Body of pancreas (tissue), 4 donors: Measurements from ENCODE around the gene ADGRV1. TPM values are rescaled to one million over a fixed set of nuclear protein-coding genes. Genes with fewer than 3 reads are reported as not detected.

Source experiments
- ATAC-seq: fragments of 150-250 bp; one replicate; pipeline ENCODE4 v1.9.1; 2016
- DNase-seq, 4 donors: peaks; one replicate each; pipeline ENCODE4 v3.0.0-alpha.2; 2019
- H3K27ac ChIP-seq, 4 donors: fragments of 200-600 bp; sonication (generic); 1 replicate in 3 of 4; 2 replicates in 1 of 4; pipeline versions ENCODE4 v1.5.1 to v1.6.1; 2016 to 2019; ENCODE audit warnings: mild to moderate bottlenecking in 1 of 4, mixed read lengths in 1 of 4, moderate library complexity in 1 of 4
- H3K27me3 ChIP-seq, 2 donors: fragments of 200-600 bp; sonication (generic); one replicate each; pipeline ENCODE4 v1.6.0; 2016; ENCODE audit warnings: mild to moderate bottlenecking in 1 of 2
- H3K36me3 ChIP-seq, 2 donors: fragments of 200-600 bp; sonication (generic); replicated peaks in 1 of 2; 2 replicates each; pipeline ENCODE4 v1.5.1; 2016; ENCODE audit warnings: low read depth in 2 of 2; ENCODE audit not compliant: insufficient read depth in 1 of 2
- H3K4me1 ChIP-seq: fragments of 200-600 bp; sonication (generic); one replicate; pipeline ENCODE4 v1.6.0; 2016
- H3K4me3 ChIP-seq, 2 donors: fragments of 200-600 bp; sonication (generic); 1 replicate in 1 of 2; 2 replicates in 1 of 2; pipeline ENCODE4 v1.5.1; 2016 to 2019
- H3K9me3 ChIP-seq, 3 donors: fragments of 200-600 bp; sonication (generic); 1 replicate in 2 of 3; 2 replicates in 1 of 3; pipeline ENCODE4 v1.5.1; 2016
- POLR2A ChIP-seq, 3 donors: fragments of 450-650 bp; IDR thresholded peaks; one replicate each; pipeline ENCODE4 v1.6.1; 2016; ENCODE audit warnings: antibody characterized with exemption in 3 of 3, mild to moderate bottlenecking in 2 of 3
- WGBS, 2 donors: methylation state at CpG; one replicate each; pipeline ENCODE4 v1.1.5; 2017; 5-methylcytosine and 5-hydroxymethylcytosine counted together
- intact Hi-C: fragments of 100-400 bp; cut with DNase I; formaldehyde crosslinking; loops from one replicate; pipeline ENCODE4 v1.15.1; 2023
- total RNA-seq, 2 donors: library from RNA; depleted of rRNA; stranded (reverse); fragments of >200 nt; gene quantifications; one replicate each; pipeline ENCODE4 v1.1.0, GENCODE V29; 2016
- TF ChIP-seq, protein P1 (sequence below), 7 experiments: fragments of 450-650 bp in 4 of 7; fragments of 200-600 bp in 3 of 7; sonication (generic) in 3 of 7; IDR thresholded peaks; one replicate each; pipeline ENCODE4 v1.5.1; 2016 to 2019; ENCODE audit warnings: antibody characterized with exemption in 7 of 7

The ADGRV1 gene
- total RNA-seq, 2 donors from 2014 or later: 19.2 to 21.4 TPM

DNA sequence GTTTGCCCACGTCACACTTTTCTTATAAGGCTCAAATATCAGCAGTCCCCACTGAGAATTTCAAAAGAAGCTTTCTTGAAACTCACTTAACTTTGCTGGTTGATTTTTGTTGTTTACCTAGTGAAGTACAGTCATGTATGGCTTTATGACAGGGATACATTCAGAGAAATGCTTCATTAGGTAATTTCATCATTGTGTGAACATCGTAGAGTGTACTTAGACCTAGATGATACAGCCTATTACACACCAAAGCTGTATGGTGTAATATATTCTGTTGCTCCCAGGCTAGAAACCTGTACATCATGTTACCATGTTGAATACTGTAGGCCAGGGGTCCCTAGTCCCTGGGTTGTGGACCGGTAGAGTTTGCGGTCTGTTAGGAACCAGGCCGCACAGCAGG lies 647.5 kb downstream of the ADGRV1 start:
- intact Hi-C loops: no loop called here
- WGBS, 2 donors: 90 to 100% methylated on average over 2 to 4 of the region's 5 CpGs

DNA sequence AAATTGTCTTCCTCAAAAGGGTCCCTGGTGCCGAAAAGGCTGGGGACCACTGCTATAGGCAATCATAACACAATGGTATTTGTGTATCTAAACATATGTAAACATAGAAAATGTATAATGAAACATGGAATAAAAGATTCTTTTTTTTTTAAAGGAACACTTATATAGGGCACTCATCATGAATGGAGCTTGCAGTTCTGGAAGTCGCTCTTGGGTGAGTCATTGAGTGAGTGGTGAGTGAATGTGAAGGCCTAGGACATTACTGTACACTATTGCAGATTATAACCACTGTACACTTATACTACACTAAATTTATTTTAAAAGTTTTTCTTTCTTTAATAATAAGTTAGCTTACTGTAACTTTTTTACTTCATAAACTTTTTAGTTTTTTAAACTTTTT lies 648.1 kb downstream of the ADGRV1 start:
- intact Hi-C loops: no loop called here
- no peak for DNase-seq

More for the DNA sequence above, 647.5 kb downstream of the ADGRV1 start:
- DNase-seq: no peak
- no peak for ATAC-seq
- H3K9me3 ChIP-seq: no peaks in the 10 kb centered on the region
- no peaks in the 10 kb centered on the region for H3K36me3 ChIP-seq
- H3K4me3 ChIP-seq: no peak overlapping the region
- TF ChIP-seq, protein P1, sequence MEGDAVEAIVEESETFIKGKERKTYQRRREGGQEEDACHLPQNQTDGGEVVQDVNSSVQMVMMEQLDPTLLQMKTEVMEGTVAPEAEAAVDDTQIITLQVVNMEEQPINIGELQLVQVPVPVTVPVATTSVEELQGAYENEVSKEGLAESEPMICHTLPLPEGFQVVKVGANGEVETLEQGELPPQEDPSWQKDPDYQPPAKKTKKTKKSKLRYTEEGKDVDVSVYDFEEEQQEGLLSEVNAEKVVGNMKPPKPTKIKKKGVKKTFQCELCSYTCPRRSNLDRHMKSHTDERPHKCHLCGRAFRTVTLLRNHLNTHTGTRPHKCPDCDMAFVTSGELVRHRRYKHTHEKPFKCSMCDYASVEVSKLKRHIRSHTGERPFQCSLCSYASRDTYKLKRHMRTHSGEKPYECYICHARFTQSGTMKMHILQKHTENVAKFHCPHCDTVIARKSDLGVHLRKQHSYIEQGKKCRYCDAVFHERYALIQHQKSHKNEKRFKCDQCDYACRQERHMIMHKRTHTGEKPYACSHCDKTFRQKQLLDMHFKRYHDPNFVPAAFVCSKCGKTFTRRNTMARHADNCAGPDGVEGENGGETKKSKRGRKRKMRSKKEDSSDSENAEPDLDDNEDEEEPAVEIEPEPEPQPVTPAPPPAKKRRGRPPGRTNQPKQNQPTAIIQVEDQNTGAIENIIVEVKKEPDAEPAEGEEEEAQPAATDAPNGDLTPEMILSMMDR (IDR thresholded peaks at IDR 0.05): no peak
- TF ChIP-seq POLR2A (IDR thresholded peaks at IDR 0.05): no peak
- H3K27me3 ChIP-seq: no peaks in the 10 kb centered on the region
- no peaks in the 10 kb centered on the region for H3K4me1 ChIP-seq
- H3K27ac ChIP-seq: no peak overlapping the region

GRCh38 chr5:91207248-91207647 lies 648.7 kb downstream of the ADGRV1 start:
- H3K9me3 ChIP-seq: no peaks in the 10 kb centered on the region
- no peak for ATAC-seq
- DNase-seq: no peak
- H3K27me3 ChIP-seq: no peaks in the 10 kb centered on the region
- no peak for TF ChIP-seq POLR2A (IDR thresholded peaks at IDR 0.05)
- TF ChIP-seq, protein P1 (IDR thresholded peaks at IDR 0.05): no peak
- WGBS, 2 donors: 86 to 90% methylated on average over 3 of the region's 3 CpGs
- H3K4me1 ChIP-seq: no peaks in the 10 kb centered on the region
- H3K27ac ChIP-seq: no peak overlapping the region
- no peaks in the 10 kb centered on the region for H3K36me3 ChIP-seq
- intact Hi-C loops: no loop called here
- H3K4me3 ChIP-seq: no peak overlapping the region

More for the DNA sequence above, 648.1 kb downstream of the ADGRV1 start:
- 90 to 95% methylated on average over 2 of the region's 2 CpGs for WGBS, 2 donors
- Histone ChIP-seq H3K27me3 (no peaks in the 10 kb centered on the region), H3K9me3 (no peaks in the 10 kb centered on the region), H3K27ac (no peak overlapping the region), H3K36me3 (no peaks in the 10 kb centered on the region), H3K4me3 (no peak overlapping the region), H3K4me1 (no peaks in the 10 kb centered on the region)
- ATAC-seq: no peak
- TF ChIP-seq POLR2A (IDR thresholded peaks at IDR 0.05): no peak
- TF ChIP-seq, protein P1 (IDR thresholded peaks at IDR 0.05): no peak

DNA sequence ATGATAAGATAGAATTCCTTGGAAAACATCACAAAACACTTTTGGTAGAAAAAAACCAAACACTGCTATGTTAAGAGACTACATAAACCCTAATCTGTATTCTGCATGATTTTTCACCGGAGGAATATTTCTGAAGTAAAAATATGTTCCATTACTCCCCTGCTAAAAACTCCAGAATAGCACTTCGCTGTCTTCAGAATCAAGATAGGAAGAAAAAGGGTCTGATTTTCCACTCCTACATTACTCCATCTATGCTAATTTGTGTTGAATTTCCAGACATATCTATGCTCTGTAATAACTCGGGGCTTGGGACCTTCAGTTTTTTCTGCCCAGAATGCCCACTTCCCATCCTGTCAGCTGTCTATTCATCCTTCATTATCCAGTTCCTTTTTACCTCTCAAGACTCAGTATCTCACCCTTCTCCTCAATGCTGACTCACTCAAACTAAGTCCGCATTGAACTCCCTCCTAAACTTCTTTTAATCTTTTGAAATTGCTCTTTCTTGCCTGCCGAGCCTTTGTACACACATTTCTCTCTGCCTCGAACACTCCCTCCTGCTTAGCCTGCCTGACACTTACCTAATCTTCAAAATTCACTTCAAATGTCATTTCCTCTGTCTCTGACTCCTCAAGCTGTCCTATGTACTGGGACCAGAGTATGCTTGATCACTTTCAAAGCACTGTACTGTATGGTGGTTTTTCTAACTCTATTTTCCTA lies 653.6 kb downstream of the ADGRV1 start:
- TF ChIP-seq, protein P1 (IDR thresholded peaks at IDR 0.05): no peak
- no peak for TF ChIP-seq POLR2A (IDR thresholded peaks at IDR 0.05)
- Histone ChIP-seq H3K27ac (no peak overlapping the region), H3K27me3 (no peaks in the 10 kb centered on the region), H3K4me1 (no peaks in the 10 kb centered on the region), H3K9me3 (no peaks in the 10 kb centered on the region), H3K36me3 (no peaks in the 10 kb centered on the region), H3K4me3 (no peak overlapping the region)
- DNase-seq (no peak), ATAC-seq (no peak)
- intact Hi-C loops: no loop called here
- WGBS, 2 donors: 63 to 65% methylated on average over 6 of the region's 6 CpGs

- ATAC-seq (no peak), DNase-seq (peak in 1 of 4 donors; percentile 16)
- TF ChIP-seq POLR2A (IDR thresholded peaks at IDR 0.05): no peak
- TF ChIP-seq, protein P1 (IDR thresholded peaks at IDR 0.05): no peak
- Histone ChIP-seq H3K27ac (no peak overlapping the region), H3K9me3 (no peaks in the 10 kb centered on the region), H3K4me3 (no peak overlapping the region), H3K36me3 (no peaks in the 10 kb centered on the region), H3K27me3 (no peaks in the 10 kb centered on the region), H3K4me1 (no peaks in the 10 kb centered on the region)
- WGBS, 2 donors: 73 to 78% methylated on average over 1 of the region's 1 CpG
- intact Hi-C loops: no loop called here
Measured at GRCh38 chr5:91212714-91213092, 654.1 kb downstream of the ADGRV1 start.
